Fibroblast of lung (primary cell): ENCODE data around the gene GLB1L.

Source experiments
- EZH2 ChIP-seq: IDR thresholded peaks from 2 replicates; pipeline ENCODE4 v1.5.1; 2012; ENCODE audit warnings: low read length, control low read depth, mild to moderate bottlenecking; ENCODE audit errors: missing control alignments
- TF ChIP-seq, protein P1 (sequence below), 2 donors: IDR thresholded peaks in 1 of 2; conservative IDR thresholded peaks in 1 of 2; 1 replicate in 1 of 2; 2 replicates in 1 of 2; pipeline ENCODE4 v1.5.1; 2011 to 2012; ENCODE audit warnings: low read length in 2 of 2, control low read depth in 1 of 2, inconsistent platforms in 1 of 2, low read depth in 1 of 2, mild to moderate bottlenecking in 1 of 2

DNA sequence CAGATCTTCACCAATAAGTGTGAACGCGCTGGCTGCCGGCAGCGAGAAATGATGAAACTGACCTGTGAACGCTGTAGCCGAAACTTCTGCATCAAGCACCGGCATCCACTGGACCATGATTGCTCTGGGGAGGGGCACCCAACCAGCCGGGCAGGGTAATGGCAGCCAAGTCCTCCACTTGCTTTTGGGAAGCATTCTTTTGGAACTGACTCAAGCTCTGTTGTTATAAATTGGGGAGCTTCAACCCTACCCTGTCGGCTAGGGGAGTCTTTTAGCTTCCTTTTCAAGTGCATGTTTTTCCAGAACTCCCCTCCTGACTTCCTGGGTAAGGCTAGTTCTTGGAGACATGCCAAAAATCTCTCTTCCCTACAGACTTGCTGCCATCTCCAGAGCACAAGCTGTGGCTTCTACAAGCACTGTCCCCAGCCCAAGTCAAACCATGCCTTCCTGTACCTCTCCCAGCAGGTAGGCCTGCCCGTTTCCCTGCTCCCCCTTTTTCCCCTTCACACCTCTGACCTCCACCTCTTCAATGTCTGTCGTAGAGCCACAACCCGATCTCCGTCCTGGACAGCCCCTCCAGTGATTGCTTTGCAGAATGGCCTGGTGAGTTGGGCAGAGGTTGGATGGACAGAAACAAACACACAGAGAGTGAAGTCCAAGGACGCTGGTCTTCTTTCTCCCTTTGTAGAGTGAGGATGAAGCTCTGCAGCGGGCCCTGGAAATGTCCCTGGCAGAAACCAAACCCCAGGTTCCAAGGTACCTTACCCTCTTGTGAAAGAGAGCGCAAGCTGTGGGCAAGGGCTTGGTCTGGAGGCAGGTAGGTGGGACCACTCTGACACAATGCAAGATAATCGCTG is 37.1 kb downstream of the GLB1L start:
- TF ChIP-seq, protein P1, sequence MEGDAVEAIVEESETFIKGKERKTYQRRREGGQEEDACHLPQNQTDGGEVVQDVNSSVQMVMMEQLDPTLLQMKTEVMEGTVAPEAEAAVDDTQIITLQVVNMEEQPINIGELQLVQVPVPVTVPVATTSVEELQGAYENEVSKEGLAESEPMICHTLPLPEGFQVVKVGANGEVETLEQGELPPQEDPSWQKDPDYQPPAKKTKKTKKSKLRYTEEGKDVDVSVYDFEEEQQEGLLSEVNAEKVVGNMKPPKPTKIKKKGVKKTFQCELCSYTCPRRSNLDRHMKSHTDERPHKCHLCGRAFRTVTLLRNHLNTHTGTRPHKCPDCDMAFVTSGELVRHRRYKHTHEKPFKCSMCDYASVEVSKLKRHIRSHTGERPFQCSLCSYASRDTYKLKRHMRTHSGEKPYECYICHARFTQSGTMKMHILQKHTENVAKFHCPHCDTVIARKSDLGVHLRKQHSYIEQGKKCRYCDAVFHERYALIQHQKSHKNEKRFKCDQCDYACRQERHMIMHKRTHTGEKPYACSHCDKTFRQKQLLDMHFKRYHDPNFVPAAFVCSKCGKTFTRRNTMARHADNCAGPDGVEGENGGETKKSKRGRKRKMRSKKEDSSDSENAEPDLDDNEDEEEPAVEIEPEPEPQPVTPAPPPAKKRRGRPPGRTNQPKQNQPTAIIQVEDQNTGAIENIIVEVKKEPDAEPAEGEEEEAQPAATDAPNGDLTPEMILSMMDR (conservative IDR thresholded peaks at IDR 0.05 in 1 of 2, IDR thresholded peaks at IDR 0.05 in 1 of 2; ENCODE audit: low read depth in 1 of 2, low read length in 2 of 2), result no peak
- no peak for TF ChIP-seq EZH2
